Measurements from ENCODE around the gene CRYBG2. TPM values are rescaled to one million over a fixed set of nuclear protein-coding genes. Genes with fewer than 3 reads are reported as not detected.

CRYBG2 gene
- total and polyA plus RNA-seq, 2 of the 13 experiments (the other 11 are each of a cell fraction or from before 2014, with no cell fraction given) = 1.3 to 2.9 TPM

DNA sequence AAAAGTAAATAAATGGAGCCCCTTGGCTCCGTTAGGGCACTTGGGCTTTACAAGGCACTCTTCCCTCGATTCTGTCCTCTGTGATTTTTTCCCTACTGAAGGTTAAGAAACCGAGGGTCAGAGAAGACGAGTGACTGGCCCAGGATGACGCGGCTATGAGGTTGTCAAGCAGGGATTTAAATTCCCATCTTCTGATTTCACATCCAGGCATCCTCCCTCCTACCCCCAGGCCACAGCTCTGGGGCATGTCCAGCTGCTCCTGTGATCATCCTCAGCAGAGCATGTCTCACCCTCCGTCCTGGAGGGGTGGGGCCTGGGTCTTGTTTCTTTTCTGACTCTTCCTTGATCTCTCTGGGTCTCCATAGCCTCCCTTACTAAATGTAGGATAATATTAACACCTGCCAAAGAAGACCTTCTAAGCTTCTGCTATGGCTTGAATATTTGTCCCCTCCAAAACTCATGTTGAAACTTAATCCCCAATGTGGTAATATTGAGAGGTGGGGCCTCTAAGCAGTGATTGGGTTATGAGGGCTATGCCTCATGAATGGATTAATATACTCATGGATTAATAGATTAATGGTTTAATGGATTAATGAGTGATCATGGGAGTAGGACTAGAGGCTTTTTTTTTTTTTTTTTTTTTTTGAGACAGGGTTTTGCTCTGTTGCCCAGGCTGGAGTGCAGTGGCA lies 4.6 kb downstream of the CRYBG2 start:
- FAIRE-seq = no peak
- Histone ChIP-seq H3K36me3 (replicated peaks in 1 of 2; ENCODE audit: control insufficient read depth in 1 of 2, insufficient read depth in 2 of 2, low read length in 2 of 2) (no peaks in the 10 kb centered on the region), H2AFZ (ENCODE audit: low read length) (no peak overlapping the region), H3K4me1 (ENCODE audit: insufficient read depth, low read length) (peaks cover 66% of the 10 kb centered on the region), H3K9ac (ENCODE audit: insufficient read depth, low read depth, low read length) (peak overlapping the region; percentile 16; the same call in 1 of the 2 replicates), H3K9me3 (ENCODE audit: low read length) (no peaks in the 10 kb centered on the region), H3K27ac (ENCODE audit: extremely low read length, insufficient read depth, low read length) (peak overlapping the region; percentile 100), H3K4me3 (replicated peaks in 1 of 3; ENCODE audit: insufficient read depth in 1 of 3, low read depth in 2 of 3, low read length in 3 of 3) (no peak overlapping the region), H3K27me3 (ENCODE audit: control insufficient read depth in 1 of 2, insufficient read depth in 2 of 2, low read length in 2 of 2) (no peaks in the 10 kb centered on the region), H3K4me2 (ENCODE audit: low read depth, low read length) (no peak overlapping the region), H4K20me1 (ENCODE audit: insufficient read depth, low read length) (no peaks in the 10 kb centered on the region), H3K79me2 (ENCODE audit: insufficient read depth, low read length) (peaks cover 5% of the 10 kb centered on the region)
- 99% methylated on average over 7 of the region's 7 CpGs for WGBS (ENCODE audit: low lambda C conversion rate)
- no peak for ATAC-seq
- ChIA-PET CTCF (ENCODE audit: low intra/inter-chr PET ratio, low total read pairs) (no interaction called here), POLR2A (interaction anchor here (0.6 to 4.0 kb wide), 4 partner anchors 9 to 70 kb away, joined by 4 to 65 read pairs (median 16); partner anchors contain the start of gene SH3BGRL3)
- DNase-seq (ENCODE audit: low spot score) = no peak
- in situ Hi-C loops (cut with HindIII; ENCODE audit: extremely low pct_ligation_motif_present, low pct_unique_long_range_greater_than_20kb) = no loop called here
- BruUV-seq (replicated peaks) = no TSS peak
- intact Hi-C loops (cut with micrococcal nuclease; ENCODE audit: unreplicated experiment) = no loop called here
- TF ChIP-seq ZNF20 (CRISPR knock-in tag; IDR thresholded peaks at IDR 0.05) = no peak
- no peak for TF ChIP-seq CREBL2 (CRISPR knock-in tag; IDR thresholded peaks at IDR 0.05; ENCODE audit: borderline replicate concordance)
- TF ChIP-seq CSRNP2 (CRISPR knock-in tag; conservative IDR thresholded peaks at IDR 0.05; ENCODE audit: low read depth) = no peak
- no peak for TF ChIP-seq SRSF9 (IDR thresholded peaks at IDR 0.05; ENCODE audit: borderline replicate concordance, insufficient read depth, low read depth, low read length, poor library complexity, severe bottlenecking)
- no peak for TF ChIP-seq BATF2 (CRISPR knock-in tag; IDR thresholded peaks at IDR 0.05)
- no peak for TF ChIP-seq ZNF766 (CRISPR knock-in tag; IDR thresholded peaks at IDR 0.05; ENCODE audit: borderline replicate concordance)
- TF ChIP-seq, protein P1, sequence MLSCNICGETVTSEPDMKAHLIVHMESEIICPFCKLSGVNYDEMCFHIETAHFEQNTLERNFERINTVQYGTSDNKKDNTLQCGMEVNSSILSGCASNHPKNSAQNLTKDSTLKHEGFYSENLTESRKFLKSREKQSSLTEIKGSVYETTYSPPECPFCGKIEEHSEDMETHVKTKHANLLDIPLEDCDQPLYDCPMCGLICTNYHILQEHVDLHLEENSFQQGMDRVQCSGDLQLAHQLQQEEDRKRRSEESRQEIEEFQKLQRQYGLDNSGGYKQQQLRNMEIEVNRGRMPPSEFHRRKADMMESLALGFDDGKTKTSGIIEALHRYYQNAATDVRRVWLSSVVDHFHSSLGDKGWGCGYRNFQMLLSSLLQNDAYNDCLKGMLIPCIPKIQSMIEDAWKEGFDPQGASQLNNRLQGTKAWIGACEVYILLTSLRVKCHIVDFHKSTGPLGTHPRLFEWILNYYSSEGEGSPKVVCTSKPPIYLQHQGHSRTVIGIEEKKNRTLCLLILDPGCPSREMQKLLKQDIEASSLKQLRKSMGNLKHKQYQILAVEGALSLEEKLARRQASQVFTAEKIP (CRISPR knock-in tag; IDR thresholded peaks at IDR 0.05; ENCODE audit: borderline replicate concordance) = no peak
- no peak for TF ChIP-seq NR0B2 (CRISPR knock-in tag; IDR thresholded peaks at IDR 0.05)
- no peak for TF ChIP-seq ZNF687 (CRISPR knock-in tag; IDR thresholded peaks at IDR 0.05)
- TF ChIP-seq, protein P2, sequence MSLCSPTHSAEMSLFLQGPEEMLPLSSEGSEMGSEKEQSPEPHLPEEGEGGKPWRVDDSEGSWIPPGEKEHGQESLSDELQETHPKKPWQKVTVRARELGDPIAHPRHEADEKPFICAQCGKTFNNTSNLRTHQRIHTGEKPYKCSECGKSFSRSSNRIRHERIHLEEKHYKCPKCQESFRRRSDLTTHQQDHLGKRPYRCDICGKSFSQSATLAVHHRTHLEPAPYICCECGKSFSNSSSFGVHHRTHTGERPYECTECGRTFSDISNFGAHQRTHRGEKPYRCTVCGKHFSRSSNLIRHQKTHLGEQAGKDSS (CRISPR knock-in tag; IDR thresholded peaks at IDR 0.05; ENCODE audit: borderline replicate concordance, low read depth) = no peak
- TF ChIP-seq RXRA (CRISPR knock-in tag; IDR thresholded peaks at IDR 0.05) = no peak
- no peak for TF ChIP-seq ZNF672 (CRISPR knock-in tag; IDR thresholded peaks at IDR 0.05)
